ENCODE data around the gene COL18A1. TPM values are rescaled to one million over a fixed set of nuclear protein-coding genes. Genes with fewer than 3 reads are reported as not detected.
A peak's percentile ranks its signal among the peaks of the same experiment; 100 is the strongest.

The COL18A1 gene
- total and polyA plus RNA-seq, 2 of the 8 experiments (the other 6 are each of a cell fraction or from before 2014, with no cell fraction given): 145 to 201 TPM

- TF ChIP-seq CTCF (IDR thresholded peaks at IDR 0.05; ENCODE audit: control extremely low read depth in 1 of 3, insufficient read depth in 1 of 3, low read depth in 1 of 3, low read length in 3 of 3) (peak in 2 of 3 experiments; percentile 37 to 46; a peak in 2 of 4 replicates), KDM4A (IDR thresholded peaks at IDR 0.05; ENCODE audit: low read depth, low read length, severe bottlenecking) (no peak), SIN3A (conservative IDR thresholded peaks at IDR 0.05 in 1 of 2, IDR thresholded peaks at IDR 0.05 in 1 of 2; ENCODE audit: low read depth in 1 of 2, low read length in 2 of 2) (no peak; a peak in 1 of 4 replicates), POLR2AphosphoS5 (IDR thresholded peaks at IDR 0.05; ENCODE audit: low read depth, low read length) (peak; percentile 83)
These were observed 2.0 kb downstream of the COL18A1 start (continued) for GRCh38 chr21:45406801-45407628.

All from H1 (cell line).